Astrocyte of the hippocampus (primary cell): Measurements from ENCODE around the gene LHFPL3.
"Not testable (repeated sequence)": the region's sequence is repeated elsewhere in the genome, so short reads cannot be mapped to it uniquely, and the experiment has no call there.

Experiments
- DNase-seq: peaks from one replicate; pipeline ENCODE4 v3.0.0; 2011; ENCODE audit warnings: low read depth, low spot score

LHFPL3 gene

DNA sequence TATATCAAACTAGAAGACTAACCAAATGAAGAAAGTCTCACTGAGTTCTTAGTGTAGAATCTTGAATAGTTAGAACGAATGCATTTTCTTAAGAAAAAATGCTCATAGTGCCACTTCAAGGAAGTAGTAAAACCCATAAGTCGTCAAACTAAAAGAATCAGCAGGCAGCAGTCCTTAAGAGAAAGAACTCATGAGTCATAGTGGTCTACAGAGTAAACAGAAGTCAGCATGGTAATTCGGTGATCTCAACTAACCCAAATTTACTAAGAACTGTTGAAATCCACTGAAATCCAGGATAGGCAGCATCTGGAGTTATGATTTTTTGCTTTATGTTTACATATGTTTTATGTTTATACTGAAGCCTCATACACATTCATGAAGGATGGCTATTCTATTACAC is 256.2 kb downstream of the LHFPL3 start:
- peak; percentile 10 for DNase-seq

DNA sequence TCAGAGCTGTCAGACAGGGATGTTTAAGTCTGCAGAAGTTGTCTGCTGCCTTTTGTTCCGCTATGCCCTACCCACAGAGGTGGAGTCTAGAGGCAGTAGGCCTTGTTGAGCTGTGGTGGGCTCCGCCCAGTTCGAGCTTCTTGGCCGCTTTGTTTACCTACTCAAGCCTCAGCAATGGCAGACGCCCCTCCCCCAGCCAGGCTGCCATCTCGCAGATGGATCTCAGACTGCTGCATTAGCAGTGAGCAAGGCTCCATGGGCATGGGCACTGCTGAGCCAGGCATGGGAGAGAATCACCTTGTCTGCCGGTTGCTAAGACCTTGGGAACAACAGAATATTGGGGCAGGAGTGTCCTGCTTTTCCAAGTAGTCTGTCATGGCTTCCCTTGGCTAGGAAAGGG is 267.2 kb downstream of the LHFPL3 start:
- not testable (repeated sequence) for DNase-seq

DNA sequence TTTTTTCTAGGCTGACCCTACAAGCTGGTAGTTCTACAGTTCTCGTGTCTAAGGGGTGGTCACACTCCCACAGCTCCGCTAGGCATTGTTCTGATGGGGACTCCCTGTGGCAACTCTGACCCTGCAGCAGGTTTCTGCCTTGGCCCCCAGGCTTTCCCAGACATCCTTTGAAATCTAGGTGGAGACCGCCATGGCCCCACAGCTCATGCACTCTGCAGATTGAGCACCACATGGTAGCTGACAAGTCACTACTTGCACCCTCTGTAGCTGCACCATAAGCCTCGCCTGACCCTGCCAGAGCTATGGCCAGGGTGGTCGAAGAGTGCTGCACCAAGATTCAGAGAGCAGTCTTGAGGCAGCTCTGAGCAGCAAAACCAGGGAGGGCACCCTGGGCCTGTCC is 275.6 kb downstream of the LHFPL3 start:
- no peak for DNase-seq

DNA sequence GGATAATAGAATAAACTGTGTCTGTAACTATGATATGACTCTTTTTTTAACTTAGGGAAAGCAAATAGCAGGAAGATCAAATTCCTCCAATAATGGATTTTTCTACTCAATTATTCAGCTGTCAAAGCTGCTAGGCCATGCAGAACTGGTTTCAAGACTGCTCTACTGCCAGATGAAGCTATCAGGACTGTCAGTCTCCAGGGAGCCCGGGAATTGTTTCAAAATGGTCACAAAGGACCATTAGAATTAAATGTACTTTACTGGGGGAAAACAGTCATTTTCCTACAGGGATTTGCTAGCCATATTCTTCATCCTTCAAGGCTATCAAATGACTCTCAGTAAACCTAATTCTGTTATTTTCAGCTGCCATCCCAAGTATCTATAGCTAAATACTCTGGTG is 276.3 kb downstream of the LHFPL3 start:
- no peak for DNase-seq

DNA sequence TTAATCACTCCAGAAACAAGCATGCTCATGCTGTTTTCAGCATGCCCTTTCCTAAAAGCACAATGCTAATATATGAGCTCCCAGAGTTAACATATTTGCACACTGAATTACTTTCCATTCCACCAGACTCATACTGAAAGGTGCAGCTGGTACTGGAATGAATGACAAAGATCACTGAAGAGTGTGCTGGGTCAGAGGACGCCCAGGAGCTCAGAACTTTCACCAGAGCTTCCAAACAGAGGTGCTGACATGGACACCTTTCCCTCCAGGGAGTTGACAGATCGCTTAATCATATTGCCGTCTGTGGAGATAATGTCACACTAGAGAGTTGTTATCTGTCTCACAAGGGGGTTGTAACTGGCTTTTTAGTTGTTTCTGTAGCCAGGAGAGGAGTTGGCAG is 292.9 kb downstream of the LHFPL3 start:
- no peak for DNase-seq

DNA sequence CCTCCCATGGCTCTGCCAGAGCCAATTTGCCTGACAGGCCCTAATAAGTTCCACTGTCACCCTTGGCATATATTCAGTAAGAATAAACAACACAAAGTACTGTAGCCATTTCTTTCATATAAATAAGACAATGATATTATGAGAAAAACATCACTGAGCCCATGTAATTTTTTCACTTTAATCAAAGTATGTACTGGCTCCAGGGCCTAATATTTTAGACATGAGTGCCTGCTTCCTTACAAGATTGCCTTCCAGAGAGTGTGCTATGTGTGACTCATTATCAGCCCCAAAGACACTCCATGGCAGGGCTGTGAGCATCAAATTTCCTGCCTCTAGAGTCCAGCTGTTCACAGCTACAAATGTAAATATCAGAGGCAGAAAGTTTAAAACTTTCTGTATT is 297.6 kb downstream of the LHFPL3 start:
- no peak for DNase-seq

DNA sequence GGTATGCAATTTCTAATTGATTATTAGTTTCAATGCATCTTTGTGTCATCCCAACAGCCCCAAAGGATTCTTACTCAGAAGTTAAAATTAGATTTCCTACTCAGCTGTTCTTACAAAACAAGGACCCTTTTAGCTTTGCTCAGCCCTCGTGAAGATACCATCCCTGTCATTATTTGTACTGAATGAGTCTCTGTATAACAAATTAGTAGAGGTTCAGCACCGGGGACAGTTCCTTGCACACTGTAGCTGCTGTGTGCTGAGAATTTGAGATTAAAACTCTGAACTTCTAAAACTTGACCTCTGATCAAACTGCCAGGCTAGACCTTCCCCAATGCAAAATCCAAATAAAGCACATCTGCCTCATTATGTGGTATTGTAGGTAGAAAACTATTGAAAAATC is 299.1 kb downstream of the LHFPL3 start:
- peak; percentile 78 for DNase-seq

DNA sequence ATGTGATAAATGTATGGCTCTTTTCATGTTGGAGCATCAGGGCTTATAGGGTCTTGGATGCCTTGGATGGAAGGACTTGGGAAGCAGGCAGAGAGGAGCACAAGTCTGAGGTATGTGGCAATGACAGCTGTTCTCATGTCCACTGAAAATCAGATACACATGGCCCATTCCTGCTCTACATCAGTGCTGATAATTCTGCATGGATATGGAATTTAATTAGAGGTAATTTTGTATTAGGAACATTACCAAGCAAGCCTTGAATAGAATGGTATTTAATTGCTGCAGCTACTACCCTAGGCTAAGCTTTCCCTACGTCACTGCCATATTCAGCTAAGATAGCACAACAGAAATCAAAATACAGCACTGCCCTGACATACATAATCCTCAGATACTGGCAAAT is 299.6 kb downstream of the LHFPL3 start:
- DNase-seq = no peak

DNA sequence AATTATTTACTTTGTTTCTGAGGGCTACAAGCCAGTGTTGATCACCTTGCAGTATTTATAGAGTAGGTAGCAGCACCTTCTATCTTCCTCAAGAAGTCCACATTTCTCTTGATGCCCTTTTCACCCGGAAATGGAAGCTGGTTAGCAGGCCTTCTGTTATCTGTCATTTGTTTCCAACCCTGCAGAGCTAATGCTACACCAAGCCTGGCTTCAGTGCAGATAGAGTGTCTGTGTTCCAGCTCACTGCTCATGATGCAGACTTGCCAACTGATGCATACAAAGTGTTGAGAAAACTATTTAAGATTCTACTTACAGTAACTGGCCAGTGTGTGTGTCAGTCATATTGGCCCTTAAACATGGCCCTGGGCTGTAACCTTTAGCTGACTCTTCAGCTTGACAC is 301.0 kb downstream of the LHFPL3 start:
- no peak for DNase-seq

DNA sequence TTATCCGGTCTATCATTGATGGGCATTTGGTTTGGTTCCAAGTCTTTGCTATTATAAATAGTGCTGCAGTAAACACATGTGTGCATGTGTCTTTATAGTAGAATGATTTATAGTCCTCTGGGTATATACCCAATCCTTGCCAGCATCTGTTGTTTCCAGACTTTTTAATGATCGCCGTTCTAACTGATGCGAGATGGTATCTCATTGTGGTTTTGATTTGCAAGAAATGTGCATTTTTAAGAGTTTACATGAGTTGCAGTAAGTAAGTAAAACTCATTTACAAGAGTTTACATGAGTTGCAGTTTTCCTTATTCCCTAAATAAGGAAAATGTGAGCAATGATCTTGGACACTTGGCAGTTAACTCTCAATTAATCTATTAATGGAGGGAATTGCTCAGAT is 312.1 kb downstream of the LHFPL3 start:
- DNase-seq = no peak

DNA sequence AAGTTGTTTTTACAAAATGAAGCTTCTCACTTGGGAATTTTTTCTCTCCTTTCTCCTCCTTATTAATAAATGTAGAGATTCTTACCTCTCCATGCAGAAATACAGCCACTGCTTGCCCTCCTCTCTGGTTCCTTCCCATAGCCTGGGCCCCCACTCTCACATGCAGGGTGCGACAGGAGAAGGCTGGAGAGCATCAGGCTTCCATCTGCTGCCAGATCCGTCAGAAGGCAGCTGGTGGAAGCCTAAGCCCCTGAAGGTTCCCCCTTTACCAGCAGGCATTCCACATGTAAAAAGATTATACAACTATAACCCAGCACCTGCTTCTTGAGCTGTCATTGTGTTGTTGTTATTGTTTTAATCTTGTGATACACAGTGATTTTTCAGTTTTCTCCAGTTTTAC is 314.2 kb downstream of the LHFPL3 start:
- DNase-seq = no peak

DNA sequence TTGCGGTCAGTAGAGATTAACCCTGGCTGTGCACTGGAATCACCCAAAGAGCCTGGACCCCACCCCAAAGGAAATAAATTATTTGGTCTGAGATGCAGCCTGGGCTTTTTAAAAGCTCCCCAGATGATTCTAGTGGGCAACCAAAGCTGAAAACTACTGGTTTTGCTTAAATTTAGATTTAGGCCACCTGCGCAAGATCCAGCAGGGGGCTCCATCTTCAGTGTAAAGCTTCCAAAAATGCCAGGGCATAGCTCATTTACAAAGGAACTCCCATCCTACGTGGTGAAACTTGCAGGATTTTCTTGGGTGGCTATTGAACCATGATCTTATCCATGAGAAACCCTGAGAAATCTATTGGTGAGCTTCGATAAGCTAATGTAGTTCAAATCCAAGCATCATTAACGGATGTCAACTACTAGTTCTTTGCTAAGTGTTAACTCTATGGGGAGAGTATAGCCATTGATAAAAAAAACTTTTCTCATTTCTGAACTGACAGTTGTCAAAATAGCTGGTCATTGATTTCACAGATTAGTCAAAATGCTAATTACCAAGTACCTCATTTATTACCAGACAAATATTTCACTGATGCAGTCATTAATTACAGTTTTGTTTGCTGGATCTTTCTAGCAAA is 315.3 kb downstream of the LHFPL3 start:
- DNase-seq = peak; percentile 47

DNA sequence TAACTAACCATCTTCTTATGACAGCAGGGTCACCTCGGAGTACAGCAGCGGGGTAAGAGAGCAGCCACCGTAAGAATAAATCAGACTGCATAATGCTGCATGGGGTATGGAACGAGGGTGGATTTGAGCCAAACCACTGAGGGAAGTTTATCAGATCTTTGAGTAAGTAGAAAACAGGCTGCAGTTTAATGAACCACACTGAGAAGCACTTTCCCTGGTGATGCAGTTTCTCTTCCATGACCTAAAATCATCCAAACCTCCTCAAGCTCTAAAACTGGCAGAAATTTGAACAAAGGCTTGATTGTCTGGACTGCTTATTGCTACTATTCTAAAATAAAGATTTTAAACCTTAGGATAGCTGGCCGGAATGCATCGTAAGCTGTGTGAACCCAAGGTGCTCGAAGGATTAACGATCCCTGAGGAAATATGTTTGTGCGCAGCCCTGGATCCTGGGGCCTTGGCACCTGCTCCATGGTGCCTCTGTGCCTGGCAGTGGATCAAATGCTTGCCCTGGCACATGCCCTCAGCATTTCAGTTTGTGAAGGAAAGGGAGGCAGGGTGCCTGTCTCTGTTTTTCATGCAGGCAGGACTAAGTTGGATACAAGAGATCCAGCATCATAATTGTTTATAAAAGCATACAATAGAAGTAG is 322.7 kb downstream of the LHFPL3 start:
- DNase-seq = peak; percentile 84

DNA sequence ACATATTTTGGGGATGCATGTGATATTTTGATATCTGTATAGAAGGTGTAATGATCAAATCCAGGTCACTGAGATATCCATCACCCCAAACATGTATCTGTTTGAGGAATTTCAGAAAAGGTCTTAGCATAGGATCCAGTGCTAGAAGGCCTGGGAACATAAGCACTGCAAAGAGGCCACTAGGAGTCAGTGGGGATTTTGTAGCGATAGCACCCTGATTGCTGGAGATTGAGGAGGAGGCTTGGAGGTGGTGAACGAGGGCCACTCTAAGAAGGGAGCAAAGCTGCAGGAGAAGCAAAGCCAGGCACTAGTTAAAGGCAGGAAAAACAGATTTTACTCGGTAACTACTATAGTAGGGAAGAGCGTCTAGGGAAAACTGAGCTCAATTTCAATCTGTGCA is 324.0 kb downstream of the LHFPL3 start:
- DNase-seq = no peak

DNA sequence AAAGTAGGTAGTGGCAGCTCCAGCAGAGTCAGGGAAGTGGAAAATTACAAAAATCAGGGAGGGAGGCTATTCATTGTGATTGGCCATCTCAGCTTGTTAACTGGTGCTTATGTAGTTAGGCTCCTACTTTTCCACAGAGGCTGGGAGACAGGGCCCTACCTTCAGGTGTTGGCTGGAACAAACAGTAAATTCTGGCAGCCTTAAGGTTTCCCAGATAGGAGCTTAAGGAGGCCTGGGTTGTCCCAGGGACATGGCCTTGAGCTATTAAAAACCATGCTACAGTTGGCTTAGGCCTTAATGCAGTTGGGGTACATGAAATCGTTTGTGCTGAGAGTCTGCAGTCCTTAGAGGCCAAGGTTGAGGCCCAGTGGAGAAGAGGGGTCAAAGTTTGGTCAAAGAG is 324.5 kb downstream of the LHFPL3 start:
- no peak for DNase-seq

DNA sequence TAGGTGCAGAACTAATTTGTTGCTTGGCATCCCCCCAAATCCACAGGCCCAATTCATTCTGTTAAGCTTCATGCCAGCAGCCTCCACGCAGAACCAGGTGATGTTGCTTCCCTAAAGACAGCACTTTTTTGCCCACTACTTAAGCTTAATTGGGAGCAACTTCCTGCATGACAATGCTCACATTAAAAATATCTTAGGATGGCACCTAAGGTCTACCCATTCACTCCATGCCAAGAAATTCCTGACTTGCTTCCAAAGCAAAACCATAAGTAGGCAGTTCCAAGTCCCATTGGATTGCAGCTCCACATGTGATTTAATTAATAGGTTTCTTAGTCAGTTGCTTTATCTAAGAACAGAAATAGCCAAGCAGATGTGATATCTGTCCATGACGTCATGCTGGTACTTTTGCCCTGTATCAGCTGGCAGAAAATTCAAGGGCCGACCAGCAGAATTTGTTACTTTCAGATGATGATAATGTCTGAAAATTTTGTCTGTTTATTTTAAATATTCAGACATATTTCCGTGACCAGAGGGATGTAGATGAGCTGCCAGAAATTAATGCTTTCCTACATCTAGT is 325.5 kb downstream of the LHFPL3 start:
- DNase-seq = peak; percentile 50

DNA sequence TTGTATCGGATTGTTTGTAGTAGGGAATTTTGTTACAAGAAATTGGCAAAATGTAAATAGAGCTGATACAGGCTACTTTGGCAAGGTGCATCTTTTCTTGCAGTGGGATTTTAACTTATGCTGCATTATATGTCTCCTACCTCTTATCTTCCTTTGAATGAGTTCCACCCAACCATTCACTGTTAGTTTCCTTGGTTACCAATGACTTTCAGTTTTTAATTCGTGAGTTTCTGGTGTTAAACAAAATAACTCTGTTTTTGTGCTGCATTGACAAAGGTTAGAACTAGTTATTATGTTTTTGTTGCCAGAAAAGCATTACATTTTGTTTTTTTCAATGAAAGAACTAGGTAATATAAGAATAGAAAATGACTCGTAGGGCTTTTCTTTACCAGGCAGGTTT is 327.2 kb downstream of the LHFPL3 start:
- no peak for DNase-seq

DNA sequence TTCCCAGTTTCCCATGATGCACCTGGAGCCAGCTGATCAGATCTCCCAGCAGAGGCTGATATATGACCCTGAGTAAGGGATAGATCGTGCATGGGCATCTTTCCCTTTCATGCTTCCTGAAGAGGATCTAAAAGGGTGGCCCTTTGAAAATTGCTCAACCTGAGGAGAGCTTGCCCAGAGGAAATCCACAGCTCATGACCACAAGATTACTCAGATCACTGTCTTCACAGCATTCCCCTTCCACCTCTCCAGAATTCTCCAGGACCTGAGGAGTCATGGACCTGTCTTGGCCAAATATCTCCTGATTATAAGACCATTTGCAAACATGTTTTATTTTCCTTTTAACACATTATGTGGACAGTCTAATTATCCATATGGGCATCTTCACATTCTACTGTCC is 328.1 kb downstream of the LHFPL3 start:
- no peak for DNase-seq

DNA sequence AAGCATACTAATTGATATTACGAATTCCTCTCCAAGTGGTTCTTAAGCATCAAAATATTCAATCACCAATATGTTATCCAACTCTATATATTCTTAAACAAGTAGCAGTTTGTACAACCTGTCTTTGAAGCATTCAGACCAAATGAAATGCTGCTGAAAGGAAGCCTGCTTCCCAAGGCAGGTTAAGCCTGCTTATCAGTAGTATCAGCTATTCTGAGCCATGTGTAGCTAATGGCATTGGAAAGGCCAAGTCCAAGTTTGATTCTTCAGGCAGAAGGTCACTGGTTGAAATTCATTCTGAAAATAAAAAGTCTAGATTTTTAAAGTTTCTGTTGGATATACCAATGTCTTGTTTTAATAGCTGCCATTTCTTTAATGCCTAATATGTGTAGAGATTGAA is 328.7 kb downstream of the LHFPL3 start:
- no peak for DNase-seq

DNA sequence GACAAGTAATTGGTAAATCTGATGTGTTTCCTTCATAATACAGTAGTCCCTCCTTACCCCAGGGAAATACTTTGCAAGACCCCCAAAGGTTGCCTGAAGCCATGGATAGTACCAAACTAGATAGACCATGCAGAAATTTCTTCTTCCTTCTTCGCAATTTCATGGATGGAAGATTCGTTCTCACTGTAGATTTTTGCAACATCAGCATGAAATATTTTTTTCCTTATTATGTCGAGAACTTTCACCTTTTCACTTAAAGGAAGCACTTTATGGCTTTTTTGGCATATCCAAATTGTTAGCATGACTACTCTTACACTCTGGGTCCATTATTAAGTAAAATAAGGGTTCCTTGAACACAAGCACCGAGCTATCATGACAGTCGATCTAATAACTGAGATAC is 333.2 kb downstream of the LHFPL3 start:
- DNase-seq = no peak

DNA sequence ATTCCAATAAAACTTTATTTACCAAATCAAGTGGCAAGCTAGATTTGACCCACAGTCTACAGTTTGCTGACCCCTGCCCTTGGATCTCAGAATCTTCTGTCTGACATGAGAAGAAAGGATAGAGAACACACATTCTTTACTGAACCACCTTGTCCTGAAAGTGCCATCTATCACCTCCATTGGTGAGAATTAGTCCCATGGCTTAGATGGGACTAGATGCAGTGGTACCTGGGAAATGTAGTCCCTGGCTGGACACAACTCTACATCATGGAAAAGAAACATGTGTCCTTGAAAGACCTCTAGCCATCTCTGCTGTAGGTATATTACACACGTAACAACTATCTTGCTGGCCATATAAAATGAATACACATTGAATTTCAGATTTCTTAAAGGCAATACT is 336.2 kb downstream of the LHFPL3 start:
- no peak for DNase-seq

DNA sequence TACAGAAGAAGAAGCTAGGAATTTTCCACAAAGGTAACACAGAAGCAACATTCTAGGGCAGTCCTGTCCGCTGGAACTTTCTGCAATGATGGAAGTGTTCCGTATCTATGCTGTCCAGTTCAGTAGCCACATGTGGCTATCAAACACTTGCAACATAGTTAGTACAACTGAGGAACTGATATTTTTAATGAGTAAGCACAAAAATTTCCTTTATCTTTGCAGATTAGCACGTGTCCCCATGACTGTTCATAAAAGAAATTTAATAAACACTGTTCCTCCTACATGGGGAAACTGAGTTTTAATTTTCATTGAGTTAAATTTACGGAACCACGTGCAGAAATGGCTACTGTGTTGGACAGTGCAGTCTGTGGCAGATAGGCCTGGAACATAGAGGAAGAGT is 349.2 kb downstream of the LHFPL3 start:
- no peak for DNase-seq

DNA sequence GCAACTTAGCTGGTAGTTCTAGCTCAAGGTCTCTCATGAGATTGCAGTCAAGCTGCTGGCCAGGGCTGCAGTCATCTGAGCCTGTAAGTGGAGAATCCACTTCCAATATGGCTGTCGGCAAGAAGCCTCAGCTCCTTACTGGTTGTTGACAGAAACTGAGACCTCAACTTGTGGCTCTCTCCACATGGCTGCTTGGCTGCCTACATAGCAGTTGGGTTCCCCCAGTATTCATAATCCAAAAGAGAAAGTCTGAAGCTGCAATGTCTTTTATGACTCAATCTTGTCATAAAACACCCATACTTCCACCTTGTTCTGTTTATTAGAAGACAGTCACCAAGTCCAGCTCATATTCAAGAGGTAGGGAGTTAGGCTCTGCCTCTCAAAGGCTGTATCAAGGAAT is 350.7 kb downstream of the LHFPL3 start:
- DNase-seq = no peak

DNA sequence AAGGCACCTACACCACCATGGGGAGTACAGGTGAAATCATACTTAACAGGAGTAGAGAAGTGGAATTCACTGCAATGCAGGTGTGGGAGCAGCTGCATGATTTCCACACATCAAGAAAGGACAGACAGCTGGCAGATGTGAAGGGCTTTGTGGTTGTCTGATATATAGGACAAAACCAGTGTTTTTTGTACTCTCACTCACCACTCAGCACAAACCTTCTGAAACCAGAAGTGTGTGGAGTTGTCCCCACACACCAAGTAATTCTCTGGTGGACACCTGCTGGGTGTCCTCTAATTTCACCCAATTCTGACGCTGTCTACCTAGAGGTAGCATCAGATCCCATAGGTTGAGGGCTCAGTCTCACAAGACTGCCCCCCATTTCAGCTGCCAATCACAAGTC is 357.9 kb downstream of the LHFPL3 start:
- DNase-seq = no peak
